Neural cell (in vitro differentiated cells): ENCODE data around the gene DDX1. TPM values are rescaled to one million over a fixed set of nuclear protein-coding genes. Genes with fewer than 3 reads are reported as not detected.

Experiments used
- H2AFZ ChIP-seq: fragments of 200-600, 300-800 bp; sonication (generic), shearing (Covaris generic); 2 replicates; pipeline ENCODE4 v1.6.0; 2014; ENCODE audit warnings: low read depth, mild to moderate bottlenecking, antibody characterized with exemption, low read length, moderate library complexity
- H3F3A ChIP-seq: fragments of 200-600 bp; shearing (Covaris generic); 2 replicates; pipeline ENCODE4 v1.6.1; 2016; ENCODE audit warnings: mild to moderate bottlenecking, moderate library complexity, mixed read lengths, antibody characterized with exemption, low read length; ENCODE audit not compliant: insufficient read depth, poor library complexity, severe bottlenecking
- H3K27ac ChIP-seq: fragments of 200-600, 300-800 bp; sonication (generic), shearing (Covaris generic); 2 replicates; pipeline ENCODE4 v1.5.1; 2014; ENCODE audit warnings: mild to moderate bottlenecking, low read length, moderate library complexity
- H3K27me3 ChIP-seq: fragments of 300-800, 200-600 bp; sonication (generic), shearing (Covaris generic); 2 replicates; pipeline ENCODE4 v1.6.0; 2014; ENCODE audit warnings: mild to moderate bottlenecking, low read depth, low read length, moderate library complexity; ENCODE audit not compliant: insufficient read depth
- H3K36me3 ChIP-seq: fragments of 300-800, 200-600 bp; sonication (generic), shearing (Covaris generic); 2 replicates; pipeline ENCODE4 v1.5.1; 2014; ENCODE audit warnings: mild to moderate bottlenecking, antibody characterized with exemption, low read length, moderate library complexity; ENCODE audit not compliant: insufficient read depth
- H3K4me2 ChIP-seq: fragments of 300-800, 200-600 bp; sonication (generic), shearing (Covaris generic); 2 replicates; pipeline ENCODE4 v1.6.0; 2014; ENCODE audit warnings: mild to moderate bottlenecking, low read length
- H3K4me3 ChIP-seq: fragments of 300-800, 200-600 bp; sonication (generic), shearing (Covaris generic); 2 replicates; pipeline ENCODE4 v1.5.1; 2014; ENCODE audit warnings: mild to moderate bottlenecking, low read length, moderate library complexity
- H3K79me2 ChIP-seq: fragments of 200-600 bp; shearing (Covaris generic); replicated peaks from 2 replicates; pipeline ENCODE4 v1.6.0; 2014; ENCODE audit warnings: mild to moderate bottlenecking, low read length, moderate library complexity; ENCODE audit not compliant: insufficient read depth
- H3K9ac ChIP-seq: fragments of 300-800, 200-600 bp; sonication (generic), shearing (Covaris generic); 2 replicates; pipeline ENCODE4 v1.6.1; 2016; ENCODE audit warnings: mild to moderate bottlenecking, low read length, mixed read lengths
- H3K9me2 ChIP-seq: fragments of 200-600 bp; shearing (Covaris generic); 2 replicates; pipeline ENCODE4 v1.6.1; 2016; ENCODE audit warnings: mild to moderate bottlenecking, low read length, mixed read lengths; ENCODE audit not compliant: insufficient read depth
- H3K9me3 ChIP-seq: fragments of 200-600, 300-800 bp; sonication (generic), shearing (Covaris generic); 2 replicates; pipeline ENCODE4 v1.6.1; 2016; ENCODE audit warnings: mild to moderate bottlenecking, mixed run types, low read length, moderate library complexity, mixed read lengths
- H4K20me1 ChIP-seq: fragments of 200-600 bp; shearing (Covaris generic); 2 replicates; pipeline ENCODE4 v1.6.1; 2016; ENCODE audit warnings: mild to moderate bottlenecking, mixed run types; ENCODE audit not compliant: insufficient read depth
- EP300 ChIP-seq: fragments of 450-650 bp; conservative IDR thresholded peaks from 2 replicates; pipeline ENCODE4 v1.6.1; 2014; ENCODE audit warnings: antibody characterized with exemption, mild to moderate bottlenecking, moderate library complexity; ENCODE audit not compliant: poor library complexity, severe bottlenecking
- EZH2 ChIP-seq: fragments of 200-600, 300-800 bp; shearing (Covaris generic), sonication (generic); IDR thresholded peaks from 2 replicates; pipeline ENCODE4 v1.6.1; 2014; ENCODE audit warnings: antibody characterized with exemption, low read length, borderline replicate concordance, mild to moderate bottlenecking; ENCODE audit not compliant: insufficient read depth, poor library complexity, severe bottlenecking
- MXI1 ChIP-seq: fragments of 450-650 bp; conservative IDR thresholded peaks from 2 replicates; pipeline ENCODE4 v1.6.1; 2014; ENCODE audit warnings: antibody characterized with exemption, mild to moderate bottlenecking; ENCODE audit not compliant: poor library complexity, severe bottlenecking
- POLR2AphosphoS5 ChIP-seq: IDR thresholded peaks from 2 replicates; pipeline ENCODE4 v1.6.1; 2012
- RAD21 ChIP-seq: fragments of 450-650 bp; conservative IDR thresholded peaks from 2 replicates; pipeline ENCODE4 v1.6.1; 2014; ENCODE audit warnings: antibody characterized with exemption, mild to moderate bottlenecking, moderate library complexity
- SMC3 ChIP-seq: fragments of 450-650 bp; conservative IDR thresholded peaks from 2 replicates; pipeline ENCODE4 v1.6.1; 2014; ENCODE audit warnings: antibody characterized with exemption, mild to moderate bottlenecking, moderate library complexity; ENCODE audit not compliant: poor library complexity
- TAF1 ChIP-seq: IDR thresholded peaks from 2 replicates; pipeline ENCODE4 v1.6.1; 2012; ENCODE audit warnings: low read depth
- polyA plus RNA-seq: library from polyadenylated mRNA; depleted of rRNA; stranded (reverse); fragments of >200 nt; gene quantifications from 2 replicates; pipeline ENCODE4 v1.2.3, GENCODE V29; 2014
- TF ChIP-seq, protein P1 (sequence below): IDR thresholded peaks from 2 replicates; pipeline ENCODE4 v1.6.1; 2012; ENCODE audit warnings: borderline replicate concordance
- TF ChIP-seq, protein P2 (sequence below): fragments of 450-650 bp; IDR thresholded peaks from 2 replicates; pipeline ENCODE4 v1.5.1; 2014; ENCODE audit warnings: antibody characterized with exemption, mild to moderate bottlenecking, moderate library complexity; ENCODE audit not compliant: poor library complexity, severe bottlenecking

Gene DDX1
- polyA plus RNA-seq, 1 donor from 2014 or later = 159 TPM

DNA sequence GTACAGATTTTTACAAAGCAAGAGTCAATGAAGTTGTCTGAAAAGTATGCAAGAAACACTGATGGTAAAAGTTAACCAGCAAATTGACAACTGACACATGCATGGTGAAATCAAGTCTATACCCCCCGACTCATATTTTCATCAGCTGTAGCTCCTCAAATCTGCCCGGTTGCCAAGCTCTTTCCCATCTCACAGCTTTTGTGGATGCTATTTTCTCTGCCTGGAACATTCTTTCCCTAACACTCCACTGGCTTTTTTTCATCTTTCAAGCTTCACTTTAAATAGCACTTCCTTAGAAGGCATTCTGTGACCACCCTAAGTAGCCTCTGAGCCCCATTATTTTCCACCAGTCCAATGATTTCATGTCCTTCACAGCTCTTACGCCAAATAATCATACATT, 48.6 kb upstream of the DDX1 start:
- H3K9ac ChIP-seq = no peak overlapping the region
- TF ChIP-seq TAF1 = no peak
- TF ChIP-seq, protein P1, sequence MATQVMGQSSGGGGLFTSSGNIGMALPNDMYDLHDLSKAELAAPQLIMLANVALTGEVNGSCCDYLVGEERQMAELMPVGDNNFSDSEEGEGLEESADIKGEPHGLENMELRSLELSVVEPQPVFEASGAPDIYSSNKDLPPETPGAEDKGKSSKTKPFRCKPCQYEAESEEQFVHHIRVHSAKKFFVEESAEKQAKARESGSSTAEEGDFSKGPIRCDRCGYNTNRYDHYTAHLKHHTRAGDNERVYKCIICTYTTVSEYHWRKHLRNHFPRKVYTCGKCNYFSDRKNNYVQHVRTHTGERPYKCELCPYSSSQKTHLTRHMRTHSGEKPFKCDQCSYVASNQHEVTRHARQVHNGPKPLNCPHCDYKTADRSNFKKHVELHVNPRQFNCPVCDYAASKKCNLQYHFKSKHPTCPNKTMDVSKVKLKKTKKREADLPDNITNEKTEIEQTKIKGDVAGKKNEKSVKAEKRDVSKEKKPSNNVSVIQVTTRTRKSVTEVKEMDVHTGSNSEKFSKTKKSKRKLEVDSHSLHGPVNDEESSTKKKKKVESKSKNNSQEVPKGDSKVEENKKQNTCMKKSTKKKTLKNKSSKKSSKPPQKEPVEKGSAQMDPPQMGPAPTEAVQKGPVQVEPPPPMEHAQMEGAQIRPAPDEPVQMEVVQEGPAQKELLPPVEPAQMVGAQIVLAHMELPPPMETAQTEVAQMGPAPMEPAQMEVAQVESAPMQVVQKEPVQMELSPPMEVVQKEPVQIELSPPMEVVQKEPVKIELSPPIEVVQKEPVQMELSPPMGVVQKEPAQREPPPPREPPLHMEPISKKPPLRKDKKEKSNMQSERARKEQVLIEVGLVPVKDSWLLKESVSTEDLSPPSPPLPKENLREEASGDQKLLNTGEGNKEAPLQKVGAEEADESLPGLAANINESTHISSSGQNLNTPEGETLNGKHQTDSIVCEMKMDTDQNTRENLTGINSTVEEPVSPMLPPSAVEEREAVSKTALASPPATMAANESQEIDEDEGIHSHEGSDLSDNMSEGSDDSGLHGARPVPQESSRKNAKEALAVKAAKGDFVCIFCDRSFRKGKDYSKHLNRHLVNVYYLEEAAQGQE = no peak
- no peak for TF ChIP-seq RAD21
- TF ChIP-seq MXI1 = no peak
- no peak for TF ChIP-seq POLR2AphosphoS5
- TF ChIP-seq, protein P2, sequence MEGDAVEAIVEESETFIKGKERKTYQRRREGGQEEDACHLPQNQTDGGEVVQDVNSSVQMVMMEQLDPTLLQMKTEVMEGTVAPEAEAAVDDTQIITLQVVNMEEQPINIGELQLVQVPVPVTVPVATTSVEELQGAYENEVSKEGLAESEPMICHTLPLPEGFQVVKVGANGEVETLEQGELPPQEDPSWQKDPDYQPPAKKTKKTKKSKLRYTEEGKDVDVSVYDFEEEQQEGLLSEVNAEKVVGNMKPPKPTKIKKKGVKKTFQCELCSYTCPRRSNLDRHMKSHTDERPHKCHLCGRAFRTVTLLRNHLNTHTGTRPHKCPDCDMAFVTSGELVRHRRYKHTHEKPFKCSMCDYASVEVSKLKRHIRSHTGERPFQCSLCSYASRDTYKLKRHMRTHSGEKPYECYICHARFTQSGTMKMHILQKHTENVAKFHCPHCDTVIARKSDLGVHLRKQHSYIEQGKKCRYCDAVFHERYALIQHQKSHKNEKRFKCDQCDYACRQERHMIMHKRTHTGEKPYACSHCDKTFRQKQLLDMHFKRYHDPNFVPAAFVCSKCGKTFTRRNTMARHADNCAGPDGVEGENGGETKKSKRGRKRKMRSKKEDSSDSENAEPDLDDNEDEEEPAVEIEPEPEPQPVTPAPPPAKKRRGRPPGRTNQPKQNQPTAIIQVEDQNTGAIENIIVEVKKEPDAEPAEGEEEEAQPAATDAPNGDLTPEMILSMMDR = no peak
- TF ChIP-seq EP300 = no peak
- TF ChIP-seq SMC3 = no peak
- TF ChIP-seq EZH2 = no peak
- no peak overlapping the region for H2AFZ ChIP-seq
- no peak overlapping the region for H3K27ac ChIP-seq
- H3K4me3 ChIP-seq = no peak overlapping the region
- H3F3A ChIP-seq = no peaks in the 10 kb centered on the region
- no peaks in the 10 kb centered on the region for H3K9me2 ChIP-seq
- no peaks in the 10 kb centered on the region for H3K27me3 ChIP-seq
- H3K79me2 ChIP-seq = no peaks in the 10 kb centered on the region
- no peaks in the 10 kb centered on the region for H4K20me1 ChIP-seq
- H3K4me2 ChIP-seq = no peak overlapping the region
- no peaks in the 10 kb centered on the region for H3K36me3 ChIP-seq
- no peaks in the 10 kb centered on the region for H3K9me3 ChIP-seq

GRCh38 chr2:15543541-15543940, 48.1 kb upstream of the DDX1 start:
- H4K20me1 ChIP-seq = no peaks in the 10 kb centered on the region

More at GRCh38 chr2:15543541-15543940, 48.1 kb upstream of the DDX1 start:
- H3K9me3 ChIP-seq = no peaks in the 10 kb centered on the region
- no peaks in the 10 kb centered on the region for H3K36me3 ChIP-seq
- H3K27ac ChIP-seq = no peak overlapping the region
- TF ChIP-seq EZH2 (no peak), POLR2AphosphoS5 (no peak), SMC3 (no peak), RAD21 (no peak), TAF1 (no peak), EP300 (no peak), MXI1 (no peak)
- TF ChIP-seq, protein P1 = no peak
- TF ChIP-seq, protein P2 = no peak
- H3K4me3 ChIP-seq = no peak overlapping the region
- no peak overlapping the region for H3K4me2 ChIP-seq
- H3K27me3 ChIP-seq = no peaks in the 10 kb centered on the region
- H3K9me2 ChIP-seq = no peaks in the 10 kb centered on the region
- H3K79me2 ChIP-seq = no peaks in the 10 kb centered on the region
- H3K9ac ChIP-seq = no peak overlapping the region
- H3F3A ChIP-seq = no peaks in the 10 kb centered on the region
- no peak overlapping the region for H2AFZ ChIP-seq
